Measurements from ENCODE around the gene KLHL24.
"Not testable (repeated sequence)": the region's sequence is repeated elsewhere in the genome, so short reads cannot be mapped to it uniquely, and the experiment has no call there.

KLHL24 gene

GRCh38 chr3:183697610-183698317, 62.3 kb downstream of the KLHL24 start, which contains the start of gene YEATS2:
Gene YEATS2 (plus strand): TSS chr3:183697797. CDS start chr3:183715163, 17,366 bp downstream.
- DNase-seq, result peak; percentile 91

GRCh38 chr3:183698318-183698751, 62.9 kb downstream of the KLHL24 start:
- peak; percentile 48 for DNase-seq

- DNase-seq, result peak; percentile 60
These were observed 63.3 kb downstream of the KLHL24 start for GRCh38 chr3:183698756-183699155.

- DNase-seq, result peak; percentile 20
These were observed 64.0 kb downstream of the KLHL24 start for GRCh38 chr3:183699238-183699947.

GRCh38 chr3:183701744-183702143, 66.3 kb downstream of the KLHL24 start:
- no peak for DNase-seq

GRCh38 chr3:183703892-183704291, 68.5 kb downstream of the KLHL24 start:
- not testable (repeated sequence) for DNase-seq

- DNase-seq, result no peak
These were observed 74.8 kb downstream of the KLHL24 start for GRCh38 chr3:183710231-183710630.

GRCh38 chr3:183711516-183711915, 76.1 kb downstream of the KLHL24 start:
- DNase-seq, result no peak

- DNase-seq, result no peak
These were observed 79.2 kb downstream of the KLHL24 start for GRCh38 chr3:183714622-183715021.

GRCh38 chr3:183718012-183718411, 82.6 kb downstream of the KLHL24 start:
- no peak for DNase-seq

- DNase-seq, result no peak
These were observed 90.0 kb downstream of the KLHL24 start for GRCh38 chr3:183725387-183725786.

GRCh38 chr3:183728204-183728603, 92.8 kb downstream of the KLHL24 start:
- no peak for DNase-seq

GRCh38 chr3:183730361-183730760, 94.9 kb downstream of the KLHL24 start:
- no peak for DNase-seq

- DNase-seq, result no peak
These were observed 96.2 kb downstream of the KLHL24 start for GRCh38 chr3:183731611-183732010.

GRCh38 chr3:183733553-183733952, 98.1 kb downstream of the KLHL24 start:
- DNase-seq, result no peak
